ENCODE data around the gene ST6GALNAC3.

Gene ST6GALNAC3

GRCh38 chr1:76500116-76500515, 425.6 kb downstream of the ST6GALNAC3 start:
- DNase-seq (ENCODE audit: low spot score) (no peak), FAIRE-seq (no peak)

DNA sequence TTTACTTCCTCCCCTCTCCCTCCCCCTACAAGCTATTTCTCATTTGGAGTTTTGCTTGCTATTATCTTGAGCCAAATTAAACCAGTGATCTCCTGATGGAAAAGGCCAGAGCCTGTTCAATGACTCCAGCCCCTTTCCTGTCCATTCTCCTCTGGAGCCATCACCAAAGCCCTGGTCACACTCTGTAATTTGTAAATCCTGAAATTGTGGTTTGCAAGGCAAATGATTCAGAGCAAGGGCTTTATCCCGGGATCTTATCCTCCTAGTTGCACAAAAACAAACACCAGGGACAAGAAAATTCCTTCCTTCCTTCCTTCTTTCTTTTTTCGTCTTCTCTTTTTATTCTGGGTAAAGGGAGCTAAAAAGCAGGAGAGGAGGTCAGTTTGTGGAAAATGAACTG, 426.6 kb downstream of the ST6GALNAC3 start:
- FAIRE-seq: no peak
- no peak for DNase-seq (ENCODE audit: low spot score)

GRCh38 chr1:76501586-76502219, 427.2 kb downstream of the ST6GALNAC3 start:
- FAIRE-seq (no peak), DNase-seq (ENCODE audit: low spot score) (no peak)

DNA sequence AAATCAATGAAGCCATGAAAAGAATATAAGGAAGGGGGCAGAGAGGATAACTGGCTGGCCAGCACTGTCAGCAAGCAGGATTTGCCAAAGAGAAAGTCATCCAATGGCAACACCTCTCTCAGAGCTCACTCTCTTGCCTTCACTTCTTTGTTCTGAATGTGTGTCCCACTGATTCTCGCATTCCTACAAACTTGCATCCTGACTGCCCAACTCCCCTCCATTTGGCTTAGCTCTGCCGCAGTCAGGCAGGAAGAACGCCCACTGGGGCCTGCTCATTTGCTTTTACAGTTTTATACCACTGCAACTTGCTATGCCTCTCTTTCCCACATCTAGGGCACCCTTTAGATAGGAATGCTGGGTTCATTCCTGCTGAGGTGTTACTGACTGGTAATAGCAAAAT, 428.6 kb downstream of the ST6GALNAC3 start:
- FAIRE-seq (no peak), DNase-seq (ENCODE audit: low spot score) (no peak)

- no peak for DNase-seq (ENCODE audit: low spot score)
- FAIRE-seq: no peak
Observed at GRCh38 chr1:76503736-76504135, 429.2 kb downstream of the ST6GALNAC3 start.

DNA sequence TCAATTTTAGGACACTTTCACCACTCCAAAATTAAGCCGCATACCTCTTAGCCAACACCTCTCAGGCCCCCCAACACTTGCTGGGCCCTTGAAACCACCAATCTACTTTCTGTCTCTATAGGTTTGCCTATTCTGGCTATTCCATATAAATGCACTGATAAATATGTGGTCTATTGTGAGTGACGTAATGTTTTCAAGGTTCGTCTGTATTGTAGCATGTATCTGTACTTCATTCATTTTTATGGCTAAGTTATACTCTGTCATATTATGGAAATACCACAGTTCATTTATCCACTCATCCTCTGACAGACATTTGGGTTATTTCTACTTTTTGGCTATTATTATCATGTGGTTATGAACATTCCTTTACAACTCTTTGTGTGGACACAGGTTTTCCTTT, 432.8 kb downstream of the ST6GALNAC3 start:
- FAIRE-seq (no peak), DNase-seq (ENCODE audit: low spot score) (no peak)

GRCh38 chr1:76508871-76509270, 434.3 kb downstream of the ST6GALNAC3 start:
- FAIRE-seq (no peak), DNase-seq (ENCODE audit: low spot score) (no peak)

- FAIRE-seq (no peak), DNase-seq (ENCODE audit: low spot score) (no peak)
Observed at GRCh38 chr1:76510672-76511557, 436.4 kb downstream of the ST6GALNAC3 start.

GRCh38 chr1:76511558-76512179, 437.1 kb downstream of the ST6GALNAC3 start:
- DNase-seq (ENCODE audit: low spot score): no peak

DNA sequence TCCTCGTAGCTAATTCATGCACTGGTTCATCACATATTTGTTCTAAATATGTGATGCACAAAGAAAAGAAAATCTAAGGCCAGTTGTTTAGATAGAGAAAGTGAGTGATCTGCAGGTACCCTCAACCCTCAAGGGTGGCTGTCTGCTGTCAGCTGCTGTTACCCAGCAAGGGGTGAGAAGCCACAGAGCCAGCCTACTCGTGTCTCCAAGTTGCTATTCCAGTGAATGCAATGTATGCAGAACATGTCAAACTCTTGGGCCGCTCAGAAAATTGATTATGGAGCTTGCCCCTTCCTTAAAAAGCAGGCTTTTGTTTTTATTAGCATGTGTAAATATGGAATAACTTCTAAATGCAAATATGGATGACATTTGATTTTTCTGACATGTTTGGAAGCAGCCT, 456.4 kb downstream of the ST6GALNAC3 start:
- FAIRE-seq: no peak
- DNase-seq (ENCODE audit: low spot score): no peak

More at GRCh38 chr1:76511558-76512179, 437.1 kb downstream of the ST6GALNAC3 start:
- no peak for FAIRE-seq

- FAIRE-seq (no peak), DNase-seq (ENCODE audit: low spot score) (no peak)
Observed at GRCh38 chr1:76541618-76542017, 467.1 kb downstream of the ST6GALNAC3 start.

- FAIRE-seq (no peak), DNase-seq (ENCODE audit: low spot score) (no peak)
Observed at GRCh38 chr1:76542359-76542758, 467.8 kb downstream of the ST6GALNAC3 start.

DNA sequence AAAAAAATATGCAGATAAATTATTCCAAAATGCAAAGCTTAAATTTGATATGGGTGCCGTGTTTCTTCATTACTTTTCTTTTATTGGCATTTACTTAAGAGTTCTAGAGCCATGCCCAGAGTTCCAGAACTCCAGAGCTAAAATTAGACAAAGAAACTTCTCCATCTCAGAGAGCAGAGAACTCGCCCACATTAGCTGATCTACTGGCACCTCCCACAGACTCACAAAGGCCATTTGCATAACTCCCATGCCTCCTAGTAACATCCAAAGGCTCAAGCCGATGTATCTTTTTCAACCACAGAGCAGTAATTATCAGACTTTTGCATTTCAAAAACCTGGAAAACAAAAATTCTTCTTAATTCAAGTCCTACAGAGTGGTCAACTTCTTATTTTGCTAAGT, 468.9 kb downstream of the ST6GALNAC3 start:
- no peak for FAIRE-seq
- DNase-seq (ENCODE audit: low spot score): no peak

DNA sequence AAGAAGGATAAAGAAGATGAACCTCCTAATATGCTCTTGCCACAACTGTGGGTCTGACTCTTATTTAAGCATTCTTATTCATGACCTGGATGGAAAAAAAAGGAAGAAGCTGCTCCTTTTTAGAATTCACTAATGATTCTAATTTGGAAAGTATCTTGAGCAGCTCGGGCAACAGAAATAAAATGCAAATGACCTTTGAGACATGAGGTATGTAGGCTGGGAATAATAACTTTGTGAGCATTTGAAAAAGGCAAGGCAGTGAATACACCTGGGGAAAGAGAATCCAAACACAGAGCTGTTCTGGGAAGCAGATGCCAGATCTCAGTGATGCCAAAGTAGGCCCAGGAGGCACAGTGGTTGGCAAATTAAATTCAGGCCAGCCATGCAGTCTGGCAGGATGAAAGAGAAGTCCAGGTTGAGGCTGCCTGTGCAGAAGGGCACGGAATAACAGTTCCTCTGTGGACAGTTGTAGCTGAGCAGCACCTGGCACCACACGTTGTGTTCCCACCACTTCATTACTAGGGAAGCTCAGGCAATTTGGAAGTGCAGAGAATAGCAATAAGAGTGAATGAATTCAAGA, 471.9 kb downstream of the ST6GALNAC3 start:
- FAIRE-seq (no peak), DNase-seq (ENCODE audit: low spot score) (no peak)

- FAIRE-seq: no peak
Observed at GRCh38 chr1:76547916-76548315, 473.4 kb downstream of the ST6GALNAC3 start.

DNA sequence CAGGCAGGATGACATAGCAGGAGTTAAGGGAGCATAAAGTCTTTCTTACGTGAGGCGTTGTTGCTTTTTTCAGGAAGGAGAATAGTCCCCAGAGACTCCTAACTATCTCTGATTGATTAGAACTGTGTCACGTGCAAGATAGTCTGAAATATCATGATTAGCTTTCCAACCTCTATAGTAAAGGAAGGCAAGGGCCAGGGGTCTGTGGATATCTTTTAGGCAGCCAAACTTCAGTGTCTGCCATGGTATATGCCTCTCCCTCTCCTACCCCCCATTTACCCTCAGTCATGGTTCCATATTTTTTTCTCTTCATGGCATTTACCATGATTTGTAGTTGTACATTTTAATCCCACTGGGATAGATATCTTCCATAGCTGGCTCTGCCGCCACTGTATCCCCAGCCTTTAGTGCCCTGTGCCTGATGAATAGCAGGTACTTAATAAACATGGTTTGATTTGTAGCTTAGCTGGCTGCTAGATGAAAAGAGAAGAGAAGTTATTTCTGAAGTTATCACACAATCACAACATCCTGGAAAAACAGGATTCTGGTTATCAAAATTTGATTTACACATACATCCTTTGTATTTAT, 474.1 kb downstream of the ST6GALNAC3 start:
- no peak for FAIRE-seq
- no peak for DNase-seq (ENCODE audit: low spot score)

More at GRCh38 chr1:76547916-76548315, 473.4 kb downstream of the ST6GALNAC3 start:
- DNase-seq (ENCODE audit: low spot score): no peak

GRCh38 chr1:76554283-76554682, 479.7 kb downstream of the ST6GALNAC3 start:
- DNase-seq (ENCODE audit: low spot score) (no peak), FAIRE-seq (no peak)

DNA sequence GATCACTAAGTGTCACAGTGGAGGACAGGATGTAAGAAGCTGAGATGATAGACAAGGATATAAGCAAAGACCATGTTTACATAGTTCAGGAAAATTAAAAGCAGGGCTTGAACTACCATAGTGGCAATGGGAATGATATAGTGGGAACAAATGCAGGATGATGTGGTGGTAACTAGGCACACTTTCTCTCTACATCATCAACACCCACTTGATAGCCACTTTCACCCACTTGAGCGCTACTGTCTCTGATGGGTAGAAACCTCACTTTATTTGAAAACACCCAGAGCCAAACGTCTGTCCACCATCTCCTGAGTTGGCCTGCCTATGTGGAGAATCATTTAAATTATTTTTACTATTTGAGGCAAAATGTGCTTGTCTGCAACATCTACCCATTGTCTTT, 487.7 kb downstream of the ST6GALNAC3 start:
- FAIRE-seq (no peak), DNase-seq (ENCODE audit: low spot score) (no peak)

DNA sequence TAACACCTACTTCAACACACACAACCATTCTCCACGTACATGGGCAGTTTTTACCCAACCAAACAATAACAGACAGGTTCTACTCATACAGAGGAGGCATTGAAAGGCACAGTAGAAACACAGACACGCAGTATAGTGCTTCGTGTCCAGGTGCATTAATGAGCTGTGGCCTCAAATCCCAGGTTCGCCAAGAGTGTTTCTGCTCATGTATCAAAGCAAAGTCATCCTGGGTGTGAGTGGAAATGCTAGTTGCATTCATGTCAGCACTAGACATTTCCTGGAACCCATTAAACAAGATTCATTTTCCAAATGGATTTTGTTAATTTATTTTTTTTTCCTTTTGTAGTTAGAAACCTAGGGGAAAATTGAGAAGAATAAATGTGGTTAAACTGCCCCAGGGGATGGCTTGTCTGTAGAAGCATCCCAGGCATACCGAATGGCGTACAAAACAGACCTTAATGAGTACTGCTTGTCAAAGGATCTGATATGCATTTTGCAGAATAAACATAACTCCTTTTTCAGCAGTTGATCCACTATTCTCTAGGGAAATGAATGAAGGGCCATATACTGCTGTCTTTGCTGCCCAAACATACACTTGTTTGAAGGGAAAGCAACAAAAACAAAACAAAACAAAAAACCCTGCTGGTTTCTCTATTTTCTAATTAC, 494.2 kb downstream of the ST6GALNAC3 start:
- FAIRE-seq: no peak
- no peak for DNase-seq (ENCODE audit: low spot score)

- no peak for DNase-seq (ENCODE audit: low spot score)
- no peak for FAIRE-seq
Observed at GRCh38 chr1:76571248-76571647, 496.7 kb downstream of the ST6GALNAC3 start.

DNA sequence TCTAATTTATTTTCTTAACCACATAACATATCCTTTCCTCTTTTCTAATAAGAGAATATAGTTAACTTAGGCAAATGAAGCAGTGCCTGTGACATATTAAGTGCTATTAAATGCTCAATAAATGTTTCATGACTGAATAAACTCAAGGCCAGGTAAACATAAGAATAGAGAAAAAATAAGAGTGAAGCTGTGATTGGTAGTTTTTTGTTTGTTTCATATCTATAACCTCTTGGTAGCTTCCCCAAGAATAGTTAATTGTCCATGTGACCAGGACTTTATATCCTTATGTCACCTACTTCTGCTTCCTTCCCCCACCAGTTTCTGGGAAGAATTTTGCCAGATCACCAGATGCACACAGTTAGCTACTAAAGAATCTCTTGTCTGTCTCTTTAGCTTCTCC, 497.7 kb downstream of the ST6GALNAC3 start:
- no peak for FAIRE-seq
- no peak for DNase-seq (ENCODE audit: low spot score)

All from RCC 7860 (cell line).